B cell (primary cell): ENCODE measurements around the gene TM9SF4. TPM values are rescaled to one million over a fixed set of nuclear protein-coding genes. Genes with fewer than 3 reads are reported as not detected.

Source experiments
- ATAC-seq: fragments of 200-7000 bp; cut with Tn5 transposase; one replicate; pipeline ENCODE4 v1.10.0; 2021; ENCODE audit warnings: low read depth, mild to moderate bottlenecking, moderate number of reproducible peaks, moderate library complexity
- CTCF ChIA-PET: fragments of 350-600 bp; sonication (Branson Sonifier 250); formaldehyde crosslinking; loops from one replicate; lab custom pipeline; 2021; ENCODE audit warnings: antibody characterized with exemption, inconsistent platforms; lab: Charles Lee
- POLR2A ChIA-PET: fragments of 350-600 bp; sonication (Branson Sonifier 250); formaldehyde crosslinking; loops from one replicate; lab custom pipeline; 2021; ENCODE audit warnings: antibody characterized with exemption; lab: Charles Lee
- DNase-seq: peaks from one replicate; pipeline ENCODE4 v3.0.0; 2013
- H2AFZ ChIP-seq: 2 replicates; pipeline ENCODE4 v1.6.1; 2012; ENCODE audit warnings: mild to moderate bottlenecking, low read depth, low read length; ENCODE audit not compliant: insufficient read depth, poor library complexity, severe bottlenecking
- H3K27ac ChIP-seq, 2 donors: 1 replicate in 1 of 2; 2 replicates in 1 of 2; pipeline ENCODE4 v1.5.1; 2012 to 2013; ENCODE audit warnings: low read length in 2 of 2, mild to moderate bottlenecking in 2 of 2, moderate library complexity in 1 of 2
- H3K27me3 ChIP-seq, 4 experiments: fragments of 200-600 bp in 1 of 4; sonication (generic) in 1 of 4; replicated peaks in 1 of 4; 1 replicate in 2 of 4; 2 replicates in 2 of 4; pipeline versions ENCODE4 v1.6.1 to v1.7.0; 2013 to 2016; ENCODE audit warnings: low read length in 3 of 4, mild to moderate bottlenecking in 2 of 4, mixed read lengths in 1 of 4, moderate library complexity in 1 of 4; ENCODE audit not compliant: insufficient read depth in 4 of 4, control insufficient read depth in 3 of 4; ENCODE audit errors: control extremely low read depth in 1 of 4
- H3K36me3 ChIP-seq, 2 experiments: replicated peaks in 1 of 2; 1 replicate in 1 of 2; 2 replicates in 1 of 2; pipeline versions ENCODE4 v1.6.1 to v1.7.1; 2013; ENCODE audit warnings: low read length in 1 of 2; ENCODE audit not compliant: insufficient read depth in 2 of 2, control insufficient read depth in 1 of 2; ENCODE audit errors: control extremely low read depth in 1 of 2, extremely low read depth in 1 of 2
- H3K4me1 ChIP-seq, 2 donors: fragments of 200-600 bp in 1 of 2; sonication (generic) in 1 of 2; 1 replicate in 1 of 2; 2 replicates in 1 of 2; pipeline versions ENCODE4 v1.5.1 to v1.6.1; 2013 to 2017; ENCODE audit warnings: low read length in 2 of 2; ENCODE audit not compliant: control insufficient read depth in 2 of 2, insufficient read depth in 2 of 2
- H3K4me2 ChIP-seq: replicated peaks from 2 replicates; pipeline ENCODE3; 2012; ENCODE audit warnings: mild to moderate bottlenecking, low read depth, low read length; ENCODE audit not compliant: poor library complexity, severe bottlenecking
- H3K4me3 ChIP-seq, 5 experiments: fragments of 200-600 bp in 1 of 5; sonication (generic) in 1 of 5; 1 replicate in 3 of 5; 2 replicates in 2 of 5; pipeline versions ENCODE4 v1.5.1 to v1.7.0; 2011 to 2016; ENCODE audit warnings: low read length in 4 of 5, mild to moderate bottlenecking in 4 of 5, low read depth in 2 of 5, control low read depth in 1 of 5, moderate library complexity in 1 of 5; ENCODE audit not compliant: insufficient read depth in 1 of 5; ENCODE audit errors: control extremely low read depth in 1 of 5, extremely low read depth in 1 of 5
- H3K79me2 ChIP-seq: fragments of 200-600 bp; sonication (generic); one replicate; pipeline ENCODE4 v1.6.0; 2016; ENCODE audit warnings: low read length; ENCODE audit not compliant: control insufficient read depth, insufficient read depth
- H3K9ac ChIP-seq: fragments of 200-600 bp; sonication (generic); 2 replicates; pipeline ENCODE4 v1.6.1; 2017; ENCODE audit warnings: mild to moderate bottlenecking, low read length, moderate library complexity
- H3K9me3 ChIP-seq, 3 donors: one replicate each; pipeline versions ENCODE4 v1.6.1 to v1.7.1; 2013; ENCODE audit warnings: low read length in 2 of 3; ENCODE audit not compliant: control insufficient read depth in 2 of 3, insufficient read depth in 1 of 3; ENCODE audit errors: control extremely low read depth in 1 of 3
- H4K20me1 ChIP-seq: 2 replicates; pipeline ENCODE4 v1.6.0; 2012; ENCODE audit warnings: mild to moderate bottlenecking, low read length; ENCODE audit not compliant: insufficient read depth, control insufficient read depth, poor library complexity, severe bottlenecking
- H3K27ac Mint-ChIP-seq: one replicate; pipeline ENCODE4 v1.8.0; 2021; ENCODE audit warnings: mixed read lengths
- H3K27me3 Mint-ChIP-seq: one replicate; pipeline ENCODE4 v1.8.0; 2021; ENCODE audit warnings: mixed read lengths
- H3K4me1 Mint-ChIP-seq: one replicate; pipeline ENCODE4 v1.8.0; 2021; ENCODE audit warnings: mixed read lengths
- H3K4me3 Mint-ChIP-seq: one replicate; pipeline ENCODE4 v1.8.0; 2021; ENCODE audit warnings: mixed read lengths
- H3K9me3 Mint-ChIP-seq: one replicate; pipeline ENCODE4 v1.8.0; 2022; ENCODE audit warnings: mixed read lengths; ENCODE audit not compliant: insufficient read depth
- CTCF ChIP-seq: fragments of 200-600 bp; IDR thresholded peaks from one replicate; pipeline ENCODE4 v1.8.0; 2022; ENCODE audit warnings: antibody characterized with exemption, mild to moderate bottlenecking
- EZH2 ChIP-seq: IDR thresholded peaks from 2 replicates; pipeline ENCODE4 v1.6.1; 2012; ENCODE audit warnings: borderline replicate concordance, low read depth, mild to moderate bottlenecking, moderate library complexity, low read length; ENCODE audit not compliant: insufficient read depth, poor library complexity, severe bottlenecking
- WGBS: methylation state at CpG from one replicate; pipeline ENCODE4 v1.1.5; 2013; ENCODE audit warnings: missing lambda C conversion rate; ENCODE audit not compliant: insufficient coverage; 5-methylcytosine and 5-hydroxymethylcytosine counted together
- intact Hi-C: fragments of 100-400 bp; cut with micrococcal nuclease; formaldehyde crosslinking; loops from one replicate; pipeline ENCODE4 v1.10.0; 2022
- polyA plus RNA-seq: library from polyadenylated mRNA; depleted of rRNA; stranded (reverse); fragments of >200 nt; gene quantifications from 2 replicates; pipeline ENCODE4 v1.2.3, GENCODE V29; 2012
- total RNA-seq, 2 donors: library from RNA; stranded (reverse); fragments of 120-200 nt in 1 of 2; gene quantifications; 1 replicate in 1 of 2; 2 replicates in 1 of 2; pipeline versions ENCODE4 v1.2.3 to v1.2.4, GENCODE V29; 2013 to 2022

The TM9SF4 gene
- total and polyA plus RNA-seq, 2 donors (not counting 1 experiment from before 2014, with no cell fraction given): 23.5 to 53.8 TPM

DNA sequence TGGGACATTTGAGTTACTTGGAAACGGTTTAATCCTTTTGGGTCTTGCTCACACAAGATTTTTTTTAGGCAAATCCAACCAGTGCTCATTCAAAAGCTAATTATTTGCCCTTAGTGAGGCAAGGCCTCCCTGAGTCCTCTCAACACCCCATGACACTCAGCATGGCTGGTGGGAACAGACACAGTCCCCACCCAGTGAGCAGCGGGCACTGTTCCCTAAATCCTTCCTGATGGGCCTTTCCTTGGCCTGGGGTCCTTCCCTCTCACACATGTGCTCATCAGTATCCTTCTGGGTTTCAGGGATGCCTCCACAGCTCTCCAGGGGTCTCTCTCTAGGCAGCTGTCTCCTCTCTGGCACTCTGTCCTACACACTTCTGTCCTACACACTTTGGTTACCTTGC, 70.0 kb downstream of the TM9SF4 start:
- H3K4me1 ChIP-seq: no peaks in the 10 kb centered on the region
- H3K79me2 ChIP-seq: no peaks in the 10 kb centered on the region
- no peak overlapping the region for H3K4me3 Mint-ChIP-seq
- no peaks in the 10 kb centered on the region for H3K9me3 Mint-ChIP-seq
- H3K27ac Mint-ChIP-seq: no peak overlapping the region
- H3K9ac ChIP-seq: no peak overlapping the region
- ChIA-PET CTCF (no interaction called here), POLR2A (no interaction called here)
- no peaks in the 10 kb centered on the region for H3K27me3 Mint-ChIP-seq
- no peak for ATAC-seq
- H3K36me3 ChIP-seq: no peaks in the 10 kb centered on the region
- H3K27me3 ChIP-seq: peaks cover 0 to 3% (median 0%) of the 10 kb centered on the region in 4 experiments
- no peaks in the 10 kb centered on the region for H4K20me1 ChIP-seq
- TF ChIP-seq CTCF (no peak), EZH2 (no peak)
- no peak overlapping the region for H2AFZ ChIP-seq
- 90% methylated on average over 2 of the region's 2 CpGs for WGBS
- H3K4me3 ChIP-seq: no peak overlapping the region
- DNase-seq: no peak
- H3K27ac ChIP-seq: no peak overlapping the region
- H3K4me1 Mint-ChIP-seq: no peaks in the 10 kb centered on the region
- H3K9me3 ChIP-seq: no peaks in the 10 kb centered on the region
- intact Hi-C loops: no loop called here
- no peak overlapping the region for H3K4me2 ChIP-seq

DNA sequence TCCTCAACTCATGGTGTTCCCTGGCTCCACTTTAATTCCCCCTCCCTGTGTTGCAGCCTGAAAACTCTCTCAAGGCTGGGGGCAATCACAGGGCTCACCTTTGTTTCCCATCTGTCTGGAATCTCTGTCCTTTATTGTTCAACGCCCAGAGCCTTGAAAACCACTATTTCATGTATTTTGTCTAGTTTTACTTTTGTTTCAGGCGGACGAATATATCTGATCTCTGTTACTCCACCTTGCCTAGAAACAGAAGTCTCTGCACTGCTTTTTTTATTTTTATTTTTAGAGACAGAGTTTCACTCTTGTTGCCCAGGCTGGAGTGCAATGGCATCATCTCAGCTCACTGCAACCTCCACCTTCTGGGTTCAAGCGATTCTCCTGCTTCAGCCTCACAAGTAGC, 70.4 kb downstream of the TM9SF4 start:
- Histone ChIP-seq H4K20me1 (no peaks in the 10 kb centered on the region), H3K9ac (no peak overlapping the region), H3K4me3 (no peak overlapping the region), H3K79me2 (no peaks in the 10 kb centered on the region), H2AFZ (no peak overlapping the region), H3K27ac (no peak overlapping the region), H3K4me1 (no peaks in the 10 kb centered on the region), H3K9me3 (no peaks in the 10 kb centered on the region), H3K36me3 (no peaks in the 10 kb centered on the region), H3K27me3 (peaks cover 0 to 3% (median 0%) of the 10 kb centered on the region in 4 experiments), H3K4me2 (no peak overlapping the region)
- DNase-seq (no peak), ATAC-seq (no peak)
- Mint-ChIP-seq H3K4me1 (no peaks in the 10 kb centered on the region), H3K27me3 (peaks cover 3% of the 10 kb centered on the region), H3K27ac (no peak overlapping the region), H3K9me3 (no peaks in the 10 kb centered on the region), H3K4me3 (no peak overlapping the region)
- intact Hi-C loops: no loop called here
- WGBS: 100% methylated on average over 1 of the region's 4 CpGs
- POLR2A ChIA-PET: no interaction called here
- CTCF ChIA-PET: no interaction called here
- TF ChIP-seq CTCF: no peak
- TF ChIP-seq EZH2: no peak
